Measurements from ENCODE around the gene CYSRT1.

Gene CYSRT1

GRCh38 chr9:137204731-137205125, 20.2 kb upstream of the CYSRT1 start:
- peak overlapping the region; percentile 68 to 99 (median 94) for H3K4me3 ChIP-seq
- H3K27ac ChIP-seq, result peak overlapping the region in 20 of 21 experiments; percentile 80 to 93 (median 86)

- Histone ChIP-seq H3K4me3 (peak within 1 kb of the TSS; percentile 68 to 99 (median 94)), H3K27ac (peak within 1 kb of the TSS; percentile 31 to 93 (median 86))
Measured at GRCh38 chr9:137205126-137206069, 19.6 kb upstream of the CYSRT1 start, which contains the start of the genes NDOR1 and TMEM203. Gene NDOR1 (plus strand): TSS chr9:137205700. CDS start chr9:137205778, 78 bp downstream. Gene TMEM203 (minus strand): TSS chr9:137205648. CDS start chr9:137205414, 234 bp downstream.

- H3K4me3 ChIP-seq, result peak overlapping the region in 3 of 7 experiments; percentile 93 to 99 (median 99)
- H3K27ac ChIP-seq, result peak overlapping the region in 1 of 21 experiments; percentile 87
Measured at GRCh38 chr9:137206602-137207001, 18.4 kb upstream of the CYSRT1 start.

GRCh38 chr9:137211532-137211931, 13.4 kb upstream of the CYSRT1 start:
- H3K4me3 ChIP-seq, result no peak overlapping the region
- H3K27ac ChIP-seq, result no peak overlapping the region

- Histone ChIP-seq H3K27ac (no peak overlapping the region), H3K4me3 (no peak overlapping the region)
Measured at GRCh38 chr9:137212520-137212919, 12.5 kb upstream of the CYSRT1 start.

- Histone ChIP-seq H3K27ac (no peak overlapping the region), H3K4me3 (no peak overlapping the region)
Measured at GRCh38 chr9:137213160-137214060, 11.6 kb upstream of the CYSRT1 start.

- Histone ChIP-seq H3K4me3 (no peak overlapping the region), H3K27ac (no peak overlapping the region)
Measured at GRCh38 chr9:137214620-137215019, 10.4 kb upstream of the CYSRT1 start.

GRCh38 chr9:137215196-137215986, 9.6 kb upstream of the CYSRT1 start:
- Histone ChIP-seq H3K27ac (peak overlapping the region in 1 of 21 experiments; percentile 10), H3K4me3 (no peak overlapping the region)

GRCh38 chr9:137216188-137216965, 8.6 kb upstream of the CYSRT1 start:
- peak overlapping the region in 1 of 7 experiments; percentile 39 for H3K4me3 ChIP-seq
- H3K27ac ChIP-seq, result peak overlapping the region in 11 of 21 experiments; percentile 23 to 92 (median 83)

- Histone ChIP-seq H3K4me3 (peak overlapping the region; percentile 6 to 39 (median 26)), H3K27ac (peak overlapping the region in 20 of 21 experiments; percentile 30 to 92 (median 82))
Measured at GRCh38 chr9:137217276-137218211, 7.4 kb upstream of the CYSRT1 start.

GRCh38 chr9:137218212-137218753, 6.7 kb upstream of the CYSRT1 start:
- peak overlapping the region in 6 of 7 experiments; percentile 16 to 39 (median 26) for H3K4me3 ChIP-seq
- peak overlapping the region in 17 of 21 experiments; percentile 49 to 92 (median 83) for H3K27ac ChIP-seq

- Histone ChIP-seq H3K27ac (peak overlapping the region in 13 of 21 experiments; percentile 62 to 92 (median 83)), H3K4me3 (peak overlapping the region in 1 of 7 experiments; percentile 39)
Measured at GRCh38 chr9:137218754-137219271, 6.2 kb upstream of the CYSRT1 start.

GRCh38 chr9:137219757-137220316, 5.1 kb upstream of the CYSRT1 start:
- no peak overlapping the region for H3K27ac ChIP-seq
- H3K4me3 ChIP-seq, result no peak overlapping the region

- no peak overlapping the region for H3K4me3 ChIP-seq
- H3K27ac ChIP-seq, result no peak overlapping the region
Measured at GRCh38 chr9:137220317-137221094, 4.5 kb upstream of the CYSRT1 start.

GRCh38 chr9:137221095-137221505, 3.9 kb upstream of the CYSRT1 start:
- peak overlapping the region in 3 of 7 experiments; percentile 13 to 68 (median 29) for H3K4me3 ChIP-seq
- peak overlapping the region in 5 of 21 experiments; percentile 25 to 62 (median 41) for H3K27ac ChIP-seq
